ENCODE results near the gene ATG13.
"Not testable (repeated sequence)": the region's sequence is repeated elsewhere in the genome, so short reads cannot be mapped to it uniquely, and the experiment has no call there.

The ATG13 gene

DNA sequence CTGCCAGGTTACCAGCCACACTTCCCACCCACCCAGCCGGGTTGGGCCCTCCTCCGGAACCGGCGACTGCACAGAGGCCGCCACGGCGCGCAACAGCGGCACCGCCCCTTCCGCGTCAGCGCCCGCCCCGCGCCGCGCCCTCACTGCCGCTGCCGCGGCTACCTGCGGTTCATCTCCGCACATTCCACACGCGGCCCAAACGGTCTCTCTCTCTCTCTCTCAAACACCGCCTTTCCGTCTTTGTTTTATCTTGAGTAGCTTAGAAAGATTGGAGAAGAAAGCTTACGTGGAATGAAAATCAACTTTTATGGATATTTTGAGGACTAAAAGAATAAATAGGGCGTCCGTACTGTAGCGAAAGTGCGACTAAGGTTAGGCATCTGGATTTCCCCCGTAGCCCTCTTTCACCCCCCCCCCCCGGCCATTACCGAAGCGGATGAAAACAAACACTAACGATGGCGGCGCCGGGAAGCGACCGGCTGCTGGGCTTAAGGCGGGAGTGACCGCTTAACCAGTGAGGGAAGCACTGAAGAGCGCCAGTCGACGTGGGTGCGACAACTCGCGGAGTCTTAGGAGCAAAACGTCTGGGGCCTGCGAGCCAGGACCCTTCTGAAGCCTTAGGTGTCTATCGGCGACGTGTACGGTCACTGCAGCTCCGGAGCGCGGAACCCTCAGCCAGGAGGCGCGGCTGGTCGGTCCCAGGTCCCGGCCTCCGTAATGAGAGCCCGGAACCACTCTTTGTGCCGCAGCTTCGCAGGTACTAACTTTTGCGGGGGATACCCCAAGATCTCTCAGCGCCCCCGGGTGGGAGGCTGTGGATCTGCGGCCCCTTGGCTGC is at the start of gene ATG13, which contains the start of gene HARBI1:
TSS of gene ATG13 (plus strand) at position 420 of the 838 bp plus-strand sequence. CDS start 26,739 bp downstream, outside the sequence.
TSS of gene HARBI1 (minus strand) at position 94 of the 838 bp plus-strand sequence. CDS start 990 bp downstream, outside the sequence.
- Mint-ChIP-seq H3K36me3 (ENCODE audit: insufficient read depth) (peaks cover 28% of the 10 kb centered on the region), H3K27ac (ENCODE audit: low read depth) (peak within 1 kb of the TSS; percentile 99), H3K9me3 (no peaks in the 10 kb centered on the region), H3K27me3 (no peaks in the 10 kb centered on the region), H3K4me1 (peaks cover 41% of the 10 kb centered on the region), H3K4me3 (peak within 1 kb of the TSS; percentile 93)
- ATAC-seq (replicated peaks; ENCODE audit: extremely low read depth, poor library complexity, severe bottlenecking) = peak; percentile 95
- peak; percentile 84 to 90 for DNase-seq (ENCODE audit: low spot score in 2 of 2)

DNA sequence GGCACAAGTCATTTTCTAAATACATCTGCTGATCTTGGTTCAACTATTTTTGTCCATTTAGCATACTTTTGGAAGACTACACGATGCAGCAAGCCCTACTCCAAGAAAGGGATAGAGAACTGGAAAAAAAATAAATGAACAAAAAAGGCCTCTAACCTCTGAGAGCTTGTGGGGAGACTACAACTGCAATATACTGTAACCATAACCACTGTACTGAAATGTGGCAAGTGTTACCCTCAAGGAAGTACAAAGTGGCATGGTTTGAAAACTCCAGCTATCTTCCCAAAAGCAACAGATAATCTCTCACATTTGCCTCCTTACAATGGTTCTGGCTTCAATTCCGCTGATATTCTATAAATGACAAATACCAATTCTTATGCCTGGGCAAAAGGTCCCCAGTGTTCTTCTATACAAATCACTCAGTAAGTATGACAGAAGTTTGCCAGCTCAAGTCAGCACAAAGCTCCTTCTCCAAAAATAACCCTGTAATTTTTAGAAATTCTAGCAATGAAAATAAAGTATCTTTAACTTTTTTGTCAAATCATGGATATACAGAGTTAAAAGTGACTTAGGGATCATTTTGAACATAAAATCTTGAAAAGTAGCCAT is 46.5 kb upstream of the ATG13 start:
- H3K4me3 Mint-ChIP-seq = no peak overlapping the region
- peaks cover 2% of the 10 kb centered on the region for H3K36me3 Mint-ChIP-seq (ENCODE audit: insufficient read depth)
- H3K27ac Mint-ChIP-seq (ENCODE audit: low read depth) = peak overlapping the region; percentile 25
- DNase-seq (ENCODE audit: low spot score in 2 of 2) (no peak), ATAC-seq (replicated peaks; ENCODE audit: extremely low read depth, poor library complexity, severe bottlenecking) (peak; percentile 77)
- no peaks in the 10 kb centered on the region for H3K27me3 Mint-ChIP-seq
- H3K9me3 Mint-ChIP-seq = no peaks in the 10 kb centered on the region
- H3K4me1 Mint-ChIP-seq = peaks cover 24% of the 10 kb centered on the region

DNA sequence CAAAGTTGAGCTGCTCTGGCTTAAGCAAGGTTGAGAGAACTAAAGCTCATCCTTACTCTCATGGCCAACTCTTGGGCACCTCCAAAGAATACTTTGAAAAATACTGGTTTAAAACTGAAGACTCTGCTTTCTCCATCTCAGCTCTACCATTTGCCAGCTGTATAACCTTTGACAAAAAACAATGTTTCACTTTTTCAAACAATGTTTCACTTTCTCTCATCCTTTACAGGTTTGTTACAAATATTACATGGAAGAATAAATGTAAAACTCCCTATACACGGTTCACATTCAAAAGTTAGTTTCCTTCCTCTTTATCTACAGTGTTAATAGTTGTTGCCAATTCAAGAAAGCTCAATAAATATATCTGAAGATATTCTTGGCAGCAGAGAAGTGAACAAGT is 42.7 kb upstream of the ATG13 start:
- Mint-ChIP-seq H3K4me3 (no peak overlapping the region), H3K4me1 (peaks cover 35% of the 10 kb centered on the region), H3K36me3 (ENCODE audit: insufficient read depth) (no peaks in the 10 kb centered on the region), H3K27me3 (no peaks in the 10 kb centered on the region), H3K9me3 (no peaks in the 10 kb centered on the region), H3K27ac (ENCODE audit: low read depth) (no peak overlapping the region)
- DNase-seq (ENCODE audit: low spot score in 2 of 2) = no peak
- no peak for ATAC-seq (replicated peaks; ENCODE audit: extremely low read depth, poor library complexity, severe bottlenecking)

DNA sequence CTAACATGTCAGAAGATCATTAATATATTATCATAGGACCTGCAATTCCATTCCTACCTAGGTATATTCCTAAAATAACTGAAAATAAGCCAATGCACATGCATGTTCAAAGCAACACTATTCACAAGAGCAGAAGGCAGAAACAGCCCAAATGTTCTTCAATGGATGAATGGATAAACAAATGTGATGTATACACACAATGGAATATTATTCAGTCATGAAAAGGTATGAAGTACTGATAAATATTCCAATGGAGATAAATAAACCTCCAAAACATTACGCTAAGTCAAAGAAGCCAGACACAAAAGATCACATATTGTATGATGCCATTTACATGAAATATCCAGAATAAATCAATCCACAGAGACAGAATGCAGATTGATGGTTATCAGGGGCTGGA is 40.3 kb upstream of the ATG13 start:
- Mint-ChIP-seq H3K4me3 (no peak overlapping the region), H3K27ac (ENCODE audit: low read depth) (peak overlapping the region; percentile 68), H3K9me3 (no peaks in the 10 kb centered on the region), H3K27me3 (no peaks in the 10 kb centered on the region), H3K4me1 (peaks cover 37% of the 10 kb centered on the region), H3K36me3 (ENCODE audit: insufficient read depth) (peaks cover under 1% of the 10 kb centered on the region)
- ATAC-seq (replicated peaks; ENCODE audit: extremely low read depth, poor library complexity, severe bottlenecking) (no peak), DNase-seq (ENCODE audit: low spot score in 2 of 2) (no peak)

DNA sequence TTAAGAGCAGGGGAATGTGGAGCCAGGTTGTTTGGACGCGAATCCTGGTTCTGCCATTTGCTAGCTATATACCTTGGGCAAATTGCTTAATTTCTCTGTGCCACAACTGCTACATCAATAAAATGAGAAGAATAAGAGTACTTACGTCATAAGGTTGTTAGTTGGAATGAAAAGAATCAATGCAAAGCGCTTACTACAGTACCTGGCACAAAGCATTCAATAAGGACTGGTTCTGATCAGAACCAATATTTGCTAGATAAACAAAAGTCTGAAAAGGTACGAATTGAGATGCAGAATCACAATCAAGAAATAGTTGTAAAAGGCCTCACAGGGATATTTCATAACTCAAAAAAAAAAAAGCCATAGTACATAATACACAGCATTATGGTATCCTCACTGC is 34.8 kb upstream of the ATG13 start:
- H3K4me1 Mint-ChIP-seq = peaks cover 34% of the 10 kb centered on the region
- no peaks in the 10 kb centered on the region for H3K9me3 Mint-ChIP-seq
- H3K27ac Mint-ChIP-seq (ENCODE audit: low read depth) = peak overlapping the region; percentile 7
- no peaks in the 10 kb centered on the region for H3K27me3 Mint-ChIP-seq
- no peak for ATAC-seq (replicated peaks; ENCODE audit: extremely low read depth, poor library complexity, severe bottlenecking)
- no peak for DNase-seq (ENCODE audit: low spot score in 2 of 2)
- H3K4me3 Mint-ChIP-seq = no peak overlapping the region
- peaks cover 9% of the 10 kb centered on the region for H3K36me3 Mint-ChIP-seq (ENCODE audit: insufficient read depth)

DNA sequence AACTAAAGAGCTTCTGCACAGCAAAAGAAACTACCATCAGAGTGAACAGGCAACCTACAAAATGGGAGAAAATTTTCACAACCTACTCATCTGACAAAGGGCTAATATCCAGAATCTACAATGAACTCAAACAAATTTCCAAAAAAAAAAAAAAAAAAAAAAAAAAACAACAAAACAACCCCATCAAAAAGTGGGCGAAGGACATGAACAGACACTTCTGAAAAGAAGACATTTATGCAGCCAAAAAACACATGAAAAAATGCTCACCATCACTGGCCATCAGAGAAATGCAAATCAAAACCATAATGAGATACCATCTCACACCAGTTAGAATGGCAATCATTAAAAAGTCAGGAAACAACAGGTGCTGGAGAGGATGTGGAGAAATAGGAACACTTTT is 33.8 kb upstream of the ATG13 start:
- peaks cover 40% of the 10 kb centered on the region for H3K4me1 Mint-ChIP-seq

DNA sequence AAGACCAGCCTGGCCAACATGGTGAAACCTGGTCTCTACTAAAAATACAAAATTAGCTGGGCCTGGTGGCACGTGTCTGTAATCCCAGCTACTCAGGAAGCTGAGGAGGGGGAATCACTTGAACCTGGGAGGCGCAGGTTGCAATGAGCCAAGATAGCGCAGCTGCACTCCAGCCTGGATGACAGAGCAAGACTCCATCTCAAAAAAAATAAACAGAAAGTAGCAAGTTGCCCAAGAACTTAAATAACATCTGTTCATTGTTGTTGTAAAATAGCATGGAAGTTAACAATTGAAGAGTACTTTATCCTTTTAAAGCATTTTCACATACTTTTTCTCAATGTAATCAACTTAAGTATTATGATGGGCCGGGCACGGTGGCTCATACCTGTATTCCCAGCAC is 29.2 kb upstream of the ATG13 start:
- no peak for DNase-seq (ENCODE audit: low spot score in 2 of 2)
- Mint-ChIP-seq H3K4me3 (no peak overlapping the region), H3K27me3 (no peaks in the 10 kb centered on the region), H3K4me1 (peaks cover 49% of the 10 kb centered on the region), H3K27ac (ENCODE audit: low read depth) (peak overlapping the region; percentile 37), H3K36me3 (ENCODE audit: insufficient read depth) (peaks cover 10% of the 10 kb centered on the region), H3K9me3 (no peaks in the 10 kb centered on the region)
- no peak for ATAC-seq (replicated peaks; ENCODE audit: extremely low read depth, poor library complexity, severe bottlenecking)

More for the DNA sequence above, 33.8 kb upstream of the ATG13 start:
- not testable (repeated sequence) for H3K27me3 Mint-ChIP-seq; H3K27ac Mint-ChIP-seq (ENCODE audit: low read depth); H3K9me3 Mint-ChIP-seq; DNase-seq (ENCODE audit: low spot score in 2 of 2); H3K36me3 Mint-ChIP-seq (ENCODE audit: insufficient read depth); H3K4me3 Mint-ChIP-seq; ATAC-seq (replicated peaks; ENCODE audit: extremely low read depth, poor library complexity, severe bottlenecking)

DNA sequence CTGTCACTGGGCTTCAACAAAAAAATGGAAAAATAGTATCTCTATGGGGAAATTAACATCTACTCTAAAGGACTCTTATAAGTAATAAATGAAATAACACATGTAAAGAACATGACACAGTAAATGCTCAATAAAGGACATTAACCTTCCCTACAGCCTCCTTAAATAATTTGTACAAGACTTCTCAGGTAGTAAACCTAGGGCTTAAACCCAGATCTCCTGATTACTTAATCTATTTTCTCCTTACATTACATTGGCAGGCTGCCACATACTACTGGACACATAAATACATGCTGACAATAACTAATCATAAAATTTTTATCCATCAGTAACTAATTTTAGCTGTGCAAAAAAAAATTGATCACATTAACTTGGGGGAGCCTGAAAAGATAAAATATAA is 28.4 kb upstream of the ATG13 start:
- no peak for ATAC-seq (replicated peaks; ENCODE audit: extremely low read depth, poor library complexity, severe bottlenecking)
- H3K27ac Mint-ChIP-seq (ENCODE audit: low read depth) = no peak overlapping the region
- peaks cover 16% of the 10 kb centered on the region for H3K36me3 Mint-ChIP-seq (ENCODE audit: insufficient read depth)
- H3K4me1 Mint-ChIP-seq = peaks cover 55% of the 10 kb centered on the region
- no peak for DNase-seq (ENCODE audit: low spot score in 2 of 2)
- H3K27me3 Mint-ChIP-seq = no peaks in the 10 kb centered on the region
- H3K4me3 Mint-ChIP-seq = no peak overlapping the region
- H3K9me3 Mint-ChIP-seq = no peaks in the 10 kb centered on the region

DNA sequence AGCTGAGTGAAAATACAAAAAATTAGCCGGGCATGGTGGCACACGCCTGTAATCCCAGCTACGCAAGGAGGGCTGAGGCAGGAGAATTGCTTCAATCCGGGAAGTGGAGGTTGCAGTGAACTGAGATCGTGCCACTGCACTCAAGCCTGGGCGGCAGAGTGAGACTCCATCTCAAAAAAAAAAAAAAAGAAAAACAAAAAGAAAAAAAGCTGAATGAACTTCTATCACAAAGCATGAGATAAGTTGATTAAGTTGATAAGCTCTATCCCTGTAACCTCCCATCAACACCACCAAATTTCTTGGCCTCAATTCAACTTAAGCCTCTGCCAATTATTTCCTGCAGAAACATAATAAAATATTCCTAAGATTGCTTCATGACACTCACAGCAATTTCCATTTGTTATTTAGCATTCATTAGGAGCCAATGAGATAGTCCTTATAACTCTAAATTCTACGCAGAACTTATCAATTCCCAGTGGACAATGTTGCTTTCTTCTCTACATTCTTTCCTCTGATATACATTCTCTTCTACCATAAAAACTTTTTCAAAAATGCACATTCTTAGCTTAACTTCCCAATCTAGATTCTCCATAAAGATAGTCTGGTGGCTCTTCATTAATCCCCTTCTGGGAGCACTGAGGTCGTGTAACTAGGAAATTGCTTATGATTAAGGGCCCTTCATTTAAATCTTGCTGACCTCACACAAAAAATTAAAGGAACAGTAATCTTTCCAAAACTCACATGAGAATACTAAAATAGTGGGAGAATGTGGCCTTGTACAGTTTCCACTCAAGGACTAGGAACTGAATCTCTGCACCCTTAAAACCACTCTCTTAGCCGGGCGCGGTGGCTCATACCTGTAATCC is 26.4 kb upstream of the ATG13 start:
- H3K27me3 Mint-ChIP-seq = no peaks in the 10 kb centered on the region
- H3K4me3 Mint-ChIP-seq = peak overlapping the region; percentile 36
- no peaks in the 10 kb centered on the region for H3K9me3 Mint-ChIP-seq
- H3K27ac Mint-ChIP-seq (ENCODE audit: low read depth) = peak overlapping the region; percentile 20
- ATAC-seq (replicated peaks; ENCODE audit: extremely low read depth, poor library complexity, severe bottlenecking) = no peak
- H3K36me3 Mint-ChIP-seq (ENCODE audit: insufficient read depth) = peaks cover 12% of the 10 kb centered on the region
- no peak for DNase-seq (ENCODE audit: low spot score in 2 of 2)
- peaks cover 61% of the 10 kb centered on the region for H3K4me1 Mint-ChIP-seq

DNA sequence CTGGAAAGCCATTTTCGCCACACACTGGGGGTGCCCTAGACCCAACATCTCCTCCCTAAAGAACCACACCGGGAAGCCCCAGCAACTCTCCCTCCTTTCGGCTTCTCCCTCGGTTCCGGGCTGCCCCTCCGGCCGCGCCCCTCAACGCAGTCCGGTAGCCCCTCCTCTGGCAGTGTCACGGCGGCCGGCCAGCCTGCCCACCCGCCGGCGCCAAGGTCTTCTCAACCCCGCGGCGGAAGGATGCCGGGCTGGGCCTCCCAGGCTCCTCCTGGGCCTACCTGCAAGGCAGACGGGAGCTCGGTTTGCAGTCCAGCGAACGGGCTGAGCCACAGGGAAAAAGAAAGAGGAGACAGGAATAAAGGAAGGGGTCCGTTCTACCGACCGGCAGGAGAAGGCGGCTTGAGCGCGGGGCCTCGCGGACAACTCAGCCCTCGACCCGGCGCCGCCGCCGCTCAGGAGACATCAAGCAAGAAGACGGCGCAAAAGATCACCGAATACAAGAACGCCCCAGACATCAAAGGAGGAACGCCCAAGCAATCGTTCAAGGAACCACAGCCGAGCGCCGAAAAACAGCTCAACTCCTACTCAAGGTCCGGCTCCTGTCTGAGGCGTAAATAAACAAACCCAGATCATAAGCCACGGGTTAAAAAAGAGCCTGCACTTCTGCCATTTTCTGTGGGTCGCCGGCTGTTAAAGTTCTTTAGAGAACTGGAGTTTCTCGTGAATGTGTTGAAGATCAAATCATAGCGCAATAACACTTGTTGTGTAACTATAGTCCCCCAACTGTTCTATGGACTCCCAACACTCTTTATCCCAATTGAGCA is 23.6 kb upstream of the ATG13 start, which contains the start of gene AMBRA1:
TSS of gene AMBRA1 (minus strand) at position 474 of the 824 bp plus-strand sequence. CDS start 45,643 bp downstream, outside the sequence.
- H3K27ac Mint-ChIP-seq (ENCODE audit: low read depth) = peak within 1 kb of the TSS; percentile 86
- ATAC-seq (replicated peaks; ENCODE audit: extremely low read depth, poor library complexity, severe bottlenecking) (peak; percentile 88), DNase-seq (ENCODE audit: low spot score in 2 of 2) (peak; percentile 64 to 77)
- no peaks in the 10 kb centered on the region for H3K27me3 Mint-ChIP-seq
- peaks cover 46% of the 10 kb centered on the region for H3K4me1 Mint-ChIP-seq
- peak within 1 kb of the TSS; percentile 90 for H3K4me3 Mint-ChIP-seq
- H3K9me3 Mint-ChIP-seq = no peaks in the 10 kb centered on the region
- H3K36me3 Mint-ChIP-seq (ENCODE audit: insufficient read depth) = peaks cover 9% of the 10 kb centered on the region

DNA sequence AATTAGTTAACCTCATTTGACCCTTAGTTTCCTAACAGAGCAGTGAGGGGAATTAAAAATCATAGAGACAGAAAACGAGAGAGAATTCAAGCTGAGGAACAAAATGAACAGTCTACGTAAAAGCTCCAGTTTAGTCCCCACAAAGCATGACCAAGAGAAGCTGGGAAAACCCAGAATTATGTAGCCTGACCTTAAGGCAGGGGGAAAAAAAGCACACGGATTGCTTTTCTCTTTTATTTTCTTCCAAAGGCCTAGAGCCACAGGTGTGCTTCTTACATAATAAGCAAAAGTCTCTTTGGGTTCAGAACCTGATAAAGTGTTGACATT is 23.0 kb upstream of the ATG13 start:
- ATAC-seq (replicated peaks; ENCODE audit: extremely low read depth, poor library complexity, severe bottlenecking) (no peak), DNase-seq (ENCODE audit: low spot score in 2 of 2) (no peak)
- Mint-ChIP-seq H3K4me3 (peak overlapping the region; percentile 90), H3K27ac (ENCODE audit: low read depth) (peak overlapping the region; percentile 86), H3K36me3 (ENCODE audit: insufficient read depth) (peaks cover 9% of the 10 kb centered on the region), H3K4me1 (peaks cover 40% of the 10 kb centered on the region), H3K27me3 (no peaks in the 10 kb centered on the region), H3K9me3 (no peaks in the 10 kb centered on the region)

DNA sequence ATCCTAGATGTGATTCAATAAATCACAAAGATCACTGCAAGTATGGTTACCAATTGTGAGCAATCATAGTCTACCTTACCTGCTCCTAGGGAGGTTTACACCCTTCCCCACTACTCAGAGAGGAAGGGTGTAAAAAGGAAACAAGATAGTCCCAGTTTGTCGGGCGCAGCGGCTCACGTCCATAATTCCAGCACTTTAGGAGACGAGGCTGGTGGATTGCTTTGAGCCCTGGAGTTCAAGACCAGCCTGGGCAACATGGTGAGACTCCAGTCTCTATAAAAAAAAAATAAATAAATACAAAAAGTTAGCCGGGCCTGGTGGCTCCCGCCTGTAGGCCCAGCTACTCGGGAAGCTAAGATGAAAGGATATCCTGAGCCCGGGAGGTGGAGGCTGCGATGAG is 22.6 kb upstream of the ATG13 start:
- Mint-ChIP-seq H3K27me3 (no peaks in the 10 kb centered on the region), H3K4me3 (peak overlapping the region; percentile 90), H3K9me3 (no peaks in the 10 kb centered on the region), H3K4me1 (peaks cover 40% of the 10 kb centered on the region), H3K36me3 (ENCODE audit: insufficient read depth) (peaks cover 9% of the 10 kb centered on the region), H3K27ac (ENCODE audit: low read depth) (no peak overlapping the region)
- DNase-seq (ENCODE audit: low spot score in 2 of 2) (no peak), ATAC-seq (replicated peaks; ENCODE audit: extremely low read depth, poor library complexity, severe bottlenecking) (no peak)

Data from central memory CD8-positive, alpha-beta T cell (primary cell).